Hepatocyte (in vitro differentiated cells): Measurements from ENCODE around the gene MAP3K6.

Experiments used
- CTCF ChIP-seq: fragments of 200-600 bp; sonication (generic); IDR thresholded peaks from 2 replicates; pipeline ENCODE4 v1.5.1; 2016; ENCODE audit warnings: antibody characterized with exemption, mild to moderate bottlenecking; ENCODE audit not compliant: poor library complexity
- EZH2phosphoT487 ChIP-seq: fragments of 200-600 bp; sonication (generic); IDR thresholded peaks from one replicate; pipeline ENCODE4 v1.6.1; 2018; ENCODE audit warnings: antibody characterized with exemption, mild to moderate bottlenecking, low read depth, moderate library complexity; ENCODE audit not compliant: unreplicated experiment, severe bottlenecking

- TF ChIP-seq CTCF (no peak), EZH2phosphoT487 (no peak)
Measured at GRCh38 chr1:27341525-27342252, 25.1 kb downstream of the MAP3K6 start, which contains the start of gene SYTL1.
